ENCODE measurements around the gene MUC4. TPM values are rescaled to one million over a fixed set of nuclear protein-coding genes. Genes with fewer than 3 reads are reported as not detected.
"Not testable (repeated sequence)": the region's sequence is repeated elsewhere in the genome, so short reads cannot be mapped to it uniquely, and the experiment has no call there.

Gene MUC4
- total RNA-seq, 1 experiment from 2014 or later: not detected

DNA sequence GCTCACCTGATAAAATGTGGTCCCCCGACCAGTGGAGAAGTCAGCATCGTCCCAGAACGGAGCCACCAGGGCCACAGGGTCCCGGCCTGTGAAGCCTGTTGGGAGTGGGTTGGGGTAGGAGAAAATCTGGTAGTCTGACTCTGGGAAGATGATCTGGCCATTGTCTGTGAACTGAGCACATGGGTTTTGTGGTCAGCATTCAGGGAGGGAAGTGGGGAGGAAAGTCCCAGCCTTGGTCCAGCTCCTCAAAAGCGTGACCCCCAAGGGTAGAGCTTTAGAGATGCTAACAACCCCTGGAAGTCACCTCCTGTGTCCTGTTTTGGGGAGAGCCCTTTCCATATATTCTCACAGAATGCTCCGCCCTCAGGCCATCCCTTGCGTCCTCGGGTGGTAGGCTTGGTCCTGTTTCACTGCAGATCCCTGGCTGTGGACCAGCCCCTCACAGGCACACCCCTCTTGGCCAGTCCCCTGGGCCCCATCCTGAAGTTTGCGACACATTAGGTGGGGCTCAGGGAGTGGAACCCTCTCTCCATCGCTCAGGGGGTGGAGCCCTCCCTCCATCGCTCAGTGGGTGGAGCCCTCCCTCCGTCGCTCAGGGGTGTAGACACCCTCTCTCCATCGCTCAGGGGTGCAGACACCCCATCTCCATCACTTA lies 40.0 kb downstream of the MUC4 start:
- Histone ChIP-seq H3K27me3 (replicated peaks) (no peaks in the 10 kb centered on the region), H3K9me3 (replicated peaks) (no peaks in the 10 kb centered on the region), H3K36me3 (no peaks in the 10 kb centered on the region), H3K4me1 (replicated peaks) (no peaks in the 10 kb centered on the region), H3K4me3 (no peak overlapping the region), H3K27ac (no peak overlapping the region)
- peak in 1 of 2 experiments; percentile 23 for DNase-seq (ENCODE audit: low read depth in 1 of 2, low spot score in 2 of 2)

DNA sequence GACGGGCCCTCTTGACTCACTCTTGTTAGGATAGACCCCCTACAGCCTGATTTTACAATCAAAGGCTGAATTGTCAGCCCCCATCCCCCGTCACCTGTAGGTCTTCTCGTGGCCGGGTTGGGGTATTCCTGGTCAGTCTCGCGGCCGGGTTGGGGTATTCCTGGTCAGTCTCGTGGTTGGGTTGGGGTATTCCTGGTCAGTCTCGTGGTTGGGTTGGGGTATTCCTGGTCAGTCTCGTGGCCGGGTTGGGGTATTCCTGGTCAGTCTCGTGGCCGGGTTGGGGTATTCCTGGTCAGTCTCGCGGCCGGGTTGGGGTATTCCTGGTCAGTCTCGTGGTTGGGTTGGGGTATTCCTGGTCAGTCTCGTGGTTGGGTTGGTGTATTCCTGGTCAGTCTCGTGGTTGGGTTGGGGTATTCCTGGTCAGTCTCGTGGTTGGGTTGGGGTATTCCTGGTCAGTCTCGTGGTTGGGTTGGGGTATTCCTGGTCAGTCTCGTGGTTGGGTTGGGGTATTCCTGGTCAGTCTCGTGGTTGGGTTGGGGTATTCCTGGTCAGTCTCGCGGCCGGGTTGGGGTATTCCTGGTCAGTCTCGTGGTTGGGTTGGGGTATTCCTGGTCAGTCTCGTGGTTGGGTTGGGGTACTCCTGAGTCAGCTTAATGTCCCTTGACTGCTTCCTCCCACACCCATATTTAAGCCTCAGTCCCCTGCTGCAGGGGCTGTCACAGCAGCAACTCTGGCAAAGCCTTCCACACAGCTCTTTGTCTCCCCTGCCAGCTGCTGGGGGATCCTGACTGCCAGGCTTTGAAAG lies 40.7 kb downstream of the MUC4 start:
- H3K9me3 ChIP-seq (replicated peaks); DNase-seq (ENCODE audit: low read depth in 1 of 2, low spot score in 2 of 2); H3K4me1 ChIP-seq (replicated peaks); H3K27ac ChIP-seq; H3K36me3 ChIP-seq; H3K27me3 ChIP-seq (replicated peaks); H3K4me3 ChIP-seq: not testable (repeated sequence)

DNA sequence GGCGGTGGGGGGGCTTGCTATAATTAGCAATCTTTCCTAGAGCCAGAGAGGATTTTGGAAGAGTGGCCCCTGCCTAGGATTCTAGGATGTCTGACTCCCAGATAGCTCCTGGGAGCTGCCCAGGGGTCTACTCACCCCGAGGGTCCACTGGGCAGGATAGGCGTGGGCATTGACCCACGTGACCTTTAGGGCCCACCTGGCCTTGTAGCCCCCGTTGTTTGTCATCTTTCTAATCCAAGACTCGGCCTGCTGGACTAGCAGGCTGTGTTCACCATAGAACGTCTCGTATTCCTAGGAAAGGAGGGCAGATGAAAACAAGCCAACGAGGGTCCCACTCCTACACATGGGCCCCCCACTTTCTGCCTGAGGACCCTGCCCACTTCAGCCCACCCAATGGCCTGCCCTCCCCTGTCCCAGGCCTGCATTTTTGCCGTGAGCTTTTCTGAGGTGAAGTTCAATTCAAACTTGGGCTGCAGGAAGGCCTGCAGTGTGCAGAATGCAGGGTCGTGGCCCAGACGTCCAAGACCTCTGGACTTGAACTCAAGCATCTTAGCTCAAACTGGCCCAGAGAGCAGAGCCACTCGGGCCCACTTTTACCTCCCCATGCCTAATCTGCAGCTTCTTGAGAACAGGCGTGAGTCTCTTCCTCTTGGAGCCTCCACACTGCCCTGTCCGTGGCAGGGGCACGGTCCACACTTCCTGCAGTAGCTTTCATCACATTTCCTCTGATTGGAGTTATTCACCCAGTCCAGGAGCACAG lies 41.5 kb downstream of the MUC4 start:
- Histone ChIP-seq H3K9me3 (replicated peaks) (no peaks in the 10 kb centered on the region), H3K4me3 (no peak overlapping the region), H3K36me3 (no peaks in the 10 kb centered on the region), H3K27me3 (replicated peaks) (no peaks in the 10 kb centered on the region), H3K27ac (no peak overlapping the region), H3K4me1 (replicated peaks) (no peaks in the 10 kb centered on the region)
- no peak for DNase-seq (ENCODE audit: low read depth in 1 of 2, low spot score in 2 of 2)

DNA sequence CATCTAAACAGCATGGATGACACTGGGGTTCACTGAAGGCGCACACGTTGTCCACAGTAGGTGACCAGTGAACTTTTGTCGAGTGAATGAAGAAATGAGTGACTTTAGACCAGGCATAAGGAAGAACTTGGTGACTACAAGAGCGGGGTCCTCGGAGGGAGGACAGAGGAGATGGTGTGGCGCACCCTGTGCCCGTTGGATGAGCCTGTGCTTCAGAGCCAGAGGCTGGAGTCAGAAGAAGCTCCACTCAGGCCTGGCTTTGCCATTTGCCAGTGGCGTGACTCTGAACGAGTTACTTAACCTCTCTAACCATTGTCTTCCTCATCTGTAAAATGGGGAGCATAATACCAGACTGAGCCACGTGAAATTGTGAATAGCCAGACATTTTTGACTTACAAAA lies 42.2 kb downstream of the MUC4 start:
- H3K4me1 ChIP-seq (replicated peaks): no peaks in the 10 kb centered on the region
- H3K27ac ChIP-seq: no peak overlapping the region
- no peaks in the 10 kb centered on the region for H3K27me3 ChIP-seq (replicated peaks)
- no peaks in the 10 kb centered on the region for H3K36me3 ChIP-seq
- no peak overlapping the region for H3K4me3 ChIP-seq
- H3K9me3 ChIP-seq (replicated peaks): no peaks in the 10 kb centered on the region
- no peak for DNase-seq (ENCODE audit: low read depth in 1 of 2, low spot score in 2 of 2)

DNA sequence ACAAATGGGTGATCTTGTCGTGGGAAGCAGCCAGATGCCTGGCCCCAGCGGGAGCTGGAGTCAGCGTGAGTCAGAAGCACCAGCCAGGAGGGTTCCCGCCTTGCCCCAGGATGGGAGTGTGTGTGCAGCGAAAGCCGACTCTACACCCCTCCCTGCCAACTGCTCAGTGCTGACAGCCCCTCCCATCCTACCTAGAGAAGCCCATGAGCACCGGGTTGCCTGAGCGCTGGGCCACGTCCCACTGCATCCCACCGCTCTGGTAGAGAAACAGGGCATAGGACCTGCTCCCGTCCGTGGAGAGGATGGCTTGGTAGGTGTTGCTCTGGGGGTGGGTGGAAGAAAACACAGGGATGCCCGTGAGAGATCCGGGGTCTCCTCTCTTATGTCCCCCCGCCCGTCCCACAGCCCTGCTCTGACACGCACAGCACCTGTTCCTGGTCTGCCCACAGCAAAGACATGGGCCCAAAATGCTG lies 42.9 kb downstream of the MUC4 start:
- H3K36me3 ChIP-seq: no peaks in the 10 kb centered on the region
- H3K9me3 ChIP-seq (replicated peaks): no peaks in the 10 kb centered on the region
- DNase-seq (ENCODE audit: low read depth in 1 of 2, low spot score in 2 of 2): no peak
- H3K27me3 ChIP-seq (replicated peaks): no peaks in the 10 kb centered on the region
- no peaks in the 10 kb centered on the region for H3K4me1 ChIP-seq (replicated peaks)
- no peak overlapping the region for H3K4me3 ChIP-seq
- H3K27ac ChIP-seq: no peak overlapping the region

DNA sequence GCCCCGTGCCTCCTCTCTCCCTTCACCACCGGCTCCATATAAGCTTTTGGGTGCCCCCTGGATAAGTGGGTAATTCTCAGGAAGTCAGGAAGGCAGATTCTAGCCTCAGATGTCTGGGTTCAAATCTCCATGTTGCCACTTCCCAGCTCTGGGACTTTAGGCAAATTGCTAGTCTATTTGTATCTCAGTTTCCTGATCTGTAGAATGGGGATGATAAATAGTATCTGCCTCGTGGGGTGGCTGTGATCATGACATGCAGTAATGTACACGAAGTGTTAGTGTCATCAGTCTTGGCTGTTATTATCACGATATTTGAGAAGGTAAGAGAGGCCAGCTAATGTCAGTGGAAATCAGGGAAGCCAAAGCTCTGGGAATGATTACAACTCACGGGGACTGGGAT lies 43.3 kb downstream of the MUC4 start:
- Histone ChIP-seq H3K4me1 (replicated peaks) (no peaks in the 10 kb centered on the region), H3K9me3 (replicated peaks) (no peaks in the 10 kb centered on the region), H3K27me3 (replicated peaks) (no peaks in the 10 kb centered on the region), H3K36me3 (no peaks in the 10 kb centered on the region), H3K4me3 (no peak overlapping the region), H3K27ac (no peak overlapping the region)
- no peak for DNase-seq (ENCODE audit: low read depth in 1 of 2, low spot score in 2 of 2)

DNA sequence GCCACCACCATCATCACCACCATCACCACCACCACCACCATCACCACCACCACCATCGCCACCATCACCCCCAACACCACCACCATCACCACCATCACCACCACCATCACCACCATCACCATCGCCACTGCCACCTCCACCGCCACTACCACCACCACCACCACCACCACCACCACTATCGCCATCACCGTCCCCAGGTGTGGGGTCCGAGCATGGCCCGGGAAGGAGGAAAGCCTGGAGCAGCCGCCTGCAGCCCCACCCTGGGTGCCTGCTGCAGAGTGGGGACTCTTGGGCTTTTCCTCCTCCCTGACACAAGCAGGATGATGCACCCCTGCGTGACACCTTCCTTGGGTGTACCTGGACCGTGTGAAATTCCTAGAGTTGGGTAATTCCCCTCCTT lies 43.9 kb downstream of the MUC4 start:
- H3K27me3 ChIP-seq (replicated peaks): no peaks in the 10 kb centered on the region
- no peaks in the 10 kb centered on the region for H3K4me1 ChIP-seq (replicated peaks)
- DNase-seq (ENCODE audit: low read depth in 1 of 2, low spot score in 2 of 2): no peak
- H3K4me3 ChIP-seq: no peak overlapping the region
- H3K9me3 ChIP-seq (replicated peaks): no peaks in the 10 kb centered on the region
- H3K27ac ChIP-seq: no peak overlapping the region
- H3K36me3 ChIP-seq: no peaks in the 10 kb centered on the region

DNA sequence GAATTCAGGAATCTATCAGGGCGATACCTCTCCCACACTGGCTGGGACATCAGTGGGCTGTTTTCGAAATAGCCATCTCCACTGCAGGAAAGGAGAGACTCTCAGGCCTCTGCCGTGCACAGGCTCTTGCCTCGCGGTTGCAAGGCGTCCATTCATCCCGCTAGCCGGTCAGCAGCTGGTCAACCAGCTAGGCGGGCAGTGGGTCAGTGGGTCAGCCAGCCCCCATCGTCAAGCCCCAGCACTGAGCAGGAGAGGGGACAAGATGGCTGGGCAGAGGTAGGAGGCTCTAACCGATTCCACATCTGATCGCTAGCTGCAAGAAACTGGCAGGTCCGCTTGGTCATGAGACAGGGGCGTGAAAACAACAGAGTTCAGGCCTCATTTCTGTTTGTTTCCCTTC lies 45.1 kb downstream of the MUC4 start:
- peaks cover 4% of the 10 kb centered on the region; the same call in 1 of the 2 replicates for H3K27me3 ChIP-seq (replicated peaks)
- H3K27ac ChIP-seq: no peak overlapping the region
- H3K4me3 ChIP-seq: no peak overlapping the region
- no peaks in the 10 kb centered on the region for H3K36me3 ChIP-seq
- DNase-seq (ENCODE audit: low read depth in 1 of 2, low spot score in 2 of 2): no peak
- no peaks in the 10 kb centered on the region for H3K4me1 ChIP-seq (replicated peaks)
- no peaks in the 10 kb centered on the region for H3K9me3 ChIP-seq (replicated peaks)

DNA sequence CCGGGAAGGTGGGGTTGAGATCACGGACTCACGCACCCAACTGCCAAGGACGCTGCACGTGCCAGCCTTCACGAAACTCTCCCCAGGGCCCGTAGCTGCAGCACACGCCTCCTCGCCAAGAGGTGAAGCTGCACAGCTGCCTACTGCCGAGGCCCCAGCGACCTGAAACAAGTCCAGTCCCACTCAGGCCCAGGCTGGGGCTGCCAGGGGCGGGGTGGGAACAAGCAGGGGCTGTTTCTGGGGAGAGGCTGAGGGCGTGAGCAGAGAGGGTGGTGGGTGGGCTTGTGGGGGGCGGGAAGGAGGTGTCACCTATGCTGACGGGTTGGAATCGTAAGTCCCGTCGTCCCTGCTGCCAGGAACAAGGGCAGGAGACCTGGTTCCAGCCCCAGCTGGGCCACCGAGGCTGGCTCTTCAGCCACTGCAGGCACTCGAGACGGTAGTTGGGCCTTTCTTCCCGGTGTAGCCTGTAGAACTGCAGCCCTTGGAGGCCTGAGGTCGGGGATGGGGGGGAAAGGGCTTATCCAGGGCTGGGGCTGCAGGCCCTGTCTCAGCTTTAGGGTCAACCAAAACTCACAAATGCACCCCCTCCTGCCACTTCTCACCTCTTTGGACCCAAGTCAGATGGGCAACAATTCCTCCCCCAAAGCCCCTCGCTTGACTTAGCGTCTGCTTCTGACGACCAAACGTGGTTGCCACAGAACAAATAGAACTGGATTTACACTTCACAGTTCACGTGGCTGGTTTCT lies 46.6 kb downstream of the MUC4 start:
- Histone ChIP-seq H3K4me3 (no peak overlapping the region), H3K4me1 (replicated peaks) (no peaks in the 10 kb centered on the region), H3K9me3 (replicated peaks) (no peaks in the 10 kb centered on the region), H3K27ac (no peak overlapping the region), H3K36me3 (no peaks in the 10 kb centered on the region), H3K27me3 (replicated peaks) (peaks cover 10% of the 10 kb centered on the region; the same call in 1 of the 2 replicates)
- no peak for DNase-seq (ENCODE audit: low read depth in 1 of 2, low spot score in 2 of 2)

DNA sequence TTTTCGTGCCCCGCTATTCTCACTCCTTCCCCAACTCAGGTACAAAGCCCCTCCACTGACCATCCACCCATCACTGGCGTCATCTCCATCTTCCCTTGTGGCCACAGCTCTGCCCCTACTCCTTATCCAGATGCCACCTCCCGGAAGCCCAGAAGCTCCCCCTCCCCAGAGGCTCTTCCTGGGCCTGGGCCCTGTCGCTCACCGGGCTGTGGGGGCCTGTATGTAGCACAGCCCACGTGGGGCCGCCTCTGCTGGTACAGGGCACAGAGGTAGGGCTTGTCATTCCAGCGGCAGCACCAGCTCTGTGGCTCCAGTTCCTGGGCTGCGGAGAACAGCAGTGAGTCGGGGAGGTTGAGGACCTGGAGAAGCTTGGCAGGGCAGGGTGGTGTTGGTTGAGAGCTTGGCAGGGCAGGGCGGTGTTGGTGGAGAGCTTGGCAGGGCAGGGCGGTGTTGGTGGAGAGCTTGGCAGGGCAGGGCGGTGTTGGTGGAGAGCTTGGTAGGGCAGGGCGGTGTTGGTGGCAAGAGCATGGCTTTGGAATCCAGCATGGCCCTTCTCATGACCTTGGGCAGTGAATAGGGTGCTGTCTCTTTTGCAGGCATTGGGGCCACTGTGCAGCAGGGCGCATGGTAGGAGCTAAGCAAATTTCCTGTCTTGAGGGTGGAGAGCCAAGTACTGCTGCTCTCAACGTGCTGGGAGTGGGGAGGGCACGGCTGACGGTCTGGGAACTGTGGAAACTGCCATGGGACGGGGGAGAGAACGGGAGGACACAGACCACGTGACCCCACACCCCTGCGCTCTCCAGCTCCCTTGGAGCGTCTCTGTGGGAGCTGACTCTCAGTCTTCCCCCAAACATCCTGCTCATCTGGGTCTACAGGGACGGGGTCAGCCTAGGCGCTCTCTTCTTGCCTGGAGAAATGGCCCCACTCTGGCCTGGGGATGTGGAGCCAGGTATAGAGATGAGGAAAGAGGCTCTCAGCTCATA lies 47.6 kb downstream of the MUC4 start:
- no peak for DNase-seq (ENCODE audit: low read depth in 1 of 2, low spot score in 2 of 2)
- H3K4me1 ChIP-seq (replicated peaks): no peaks in the 10 kb centered on the region
- no peak overlapping the region for H3K27ac ChIP-seq
- no peak overlapping the region for H3K4me3 ChIP-seq
- H3K36me3 ChIP-seq: no peaks in the 10 kb centered on the region
- peaks cover 14% of the 10 kb centered on the region; the same call in 1 of the 2 replicates for H3K27me3 ChIP-seq (replicated peaks)
- H3K9me3 ChIP-seq (replicated peaks): no peaks in the 10 kb centered on the region

DNA sequence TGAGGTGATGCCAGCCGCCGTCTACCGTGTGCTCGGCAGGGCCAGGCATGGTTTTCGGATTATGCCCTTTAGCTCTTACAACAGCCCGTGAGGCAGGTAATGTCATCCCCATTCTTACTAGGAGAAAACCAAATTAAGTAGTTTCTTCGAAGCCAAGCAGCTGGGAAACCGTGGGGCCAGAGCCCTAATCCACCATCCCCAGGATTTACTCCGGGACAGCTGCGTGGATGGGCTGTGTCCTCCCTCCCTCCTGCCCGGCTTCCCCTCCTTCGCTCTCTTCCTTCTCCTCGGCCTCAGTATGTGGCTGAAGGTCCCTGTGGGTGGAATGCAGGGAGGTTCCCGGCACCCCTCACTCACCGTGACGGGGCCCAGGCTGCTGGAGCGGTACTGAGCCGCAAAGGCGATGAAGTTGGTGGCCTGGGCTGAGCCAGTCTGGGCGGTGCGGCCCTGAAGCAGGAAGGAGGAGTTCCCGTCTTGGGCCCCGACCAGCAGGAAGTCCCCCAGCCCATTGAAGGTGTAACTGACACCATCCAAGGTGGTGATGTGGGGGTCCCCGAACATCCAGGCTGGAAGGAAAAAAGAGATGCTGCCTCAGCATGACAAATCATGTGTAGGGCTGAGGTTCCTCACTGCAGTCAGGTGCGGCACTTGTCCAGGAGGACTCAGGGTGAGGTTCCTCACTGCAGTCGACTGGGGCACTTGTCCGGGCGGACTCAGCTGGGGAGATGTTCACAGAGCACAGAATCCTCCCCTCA lies 48.5 kb downstream of the MUC4 start:
- Histone ChIP-seq H3K4me3 (no peak overlapping the region), H3K27ac (no peak overlapping the region), H3K27me3 (replicated peaks) (peaks cover 14% of the 10 kb centered on the region; the same call in 1 of the 2 replicates), H3K9me3 (replicated peaks) (no peaks in the 10 kb centered on the region), H3K4me1 (replicated peaks) (no peaks in the 10 kb centered on the region), H3K36me3 (no peaks in the 10 kb centered on the region)
- no peak for DNase-seq (ENCODE audit: low read depth in 1 of 2, low spot score in 2 of 2)

DNA sequence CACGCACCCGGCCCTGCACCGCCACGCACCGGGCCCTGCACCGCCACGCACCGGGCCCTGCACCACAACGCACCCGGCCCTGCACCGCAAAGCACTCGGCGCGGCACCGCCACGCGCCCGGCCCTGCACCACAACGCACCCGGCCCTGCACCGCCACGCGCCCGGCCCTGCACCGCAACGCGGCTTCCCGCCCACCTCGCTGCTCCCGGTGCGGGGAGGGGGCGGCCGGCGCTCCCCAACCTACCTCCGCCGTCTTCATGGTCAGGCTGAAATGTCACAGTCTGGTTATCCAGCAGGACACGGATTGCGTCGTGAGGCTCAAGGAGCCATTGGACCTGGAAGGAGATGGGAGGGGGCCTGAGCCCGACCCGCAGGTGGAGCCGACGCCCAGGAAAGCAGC lies 49.1 kb downstream of the MUC4 start:
- no peaks in the 10 kb centered on the region for H3K36me3 ChIP-seq
- H3K4me1 ChIP-seq (replicated peaks): no peaks in the 10 kb centered on the region
- no peak overlapping the region for H3K27ac ChIP-seq
- DNase-seq (ENCODE audit: low read depth in 1 of 2, low spot score in 2 of 2): no peak
- peaks cover 20% of the 10 kb centered on the region; the same call in 1 of the 2 replicates for H3K27me3 ChIP-seq (replicated peaks)
- no peaks in the 10 kb centered on the region for H3K9me3 ChIP-seq (replicated peaks)
- H3K4me3 ChIP-seq: no peak overlapping the region
